ENCODE data around the gene LALBA.
"Not testable (repeated sequence)": the region's sequence is repeated elsewhere in the genome, so short reads cannot be mapped to it uniquely, and the experiment has no call there.

Gene LALBA

GRCh38 chr12:48569946-48570345 is at the start of gene LALBA:
Gene LALBA (minus strand): TSS chr12:48570046. CDS start chr12:48570020, 26 bp downstream.
- DNase-seq: no peak

GRCh38 chr12:48618541-48618940 is 48.7 kb upstream of the LALBA start:
- DNase-seq: peak; percentile 58 to 61

GRCh38 chr12:48615681-48616080 is 45.8 kb upstream of the LALBA start:
- DNase-seq: no peak

- no peak for DNase-seq
Observed at GRCh38 chr12:48613321-48613720, 43.5 kb upstream of the LALBA start.

- DNase-seq: no peak
Observed at GRCh38 chr12:48602192-48602989, 32.5 kb upstream of the LALBA start.

- no peak for DNase-seq
Observed at GRCh38 chr12:48601013-48601756, 31.3 kb upstream of the LALBA start.

GRCh38 chr12:48600552-48600951 is 30.7 kb upstream of the LALBA start:
- no peak for DNase-seq

GRCh38 chr12:48592591-48593086 is 22.8 kb upstream of the LALBA start:
- no peak for DNase-seq

GRCh38 chr12:48586361-48586760 is 16.5 kb upstream of the LALBA start:
- DNase-seq: no peak

- no peak for DNase-seq
Observed at GRCh38 chr12:48583728-48584127, 13.9 kb upstream of the LALBA start.

GRCh38 chr12:48580831-48581230 is 11.0 kb upstream of the LALBA start:
- no peak for DNase-seq

GRCh38 chr12:48572326-48572725 is 2.5 kb upstream of the LALBA start:
- no peak for DNase-seq

GRCh38 chr12:48567731-48568130 is 2.1 kb downstream of the LALBA start:
- no peak for DNase-seq

- no peak for DNase-seq
Observed at GRCh38 chr12:48557919-48558318, 11.9 kb downstream of the LALBA start.

GRCh38 chr12:48556631-48557030 is 13.2 kb downstream of the LALBA start:
- no peak for DNase-seq

GRCh38 chr12:48553666-48554343 is 16.0 kb downstream of the LALBA start:
- not testable (repeated sequence) for DNase-seq

GRCh38 chr12:48551636-48552035 is 18.2 kb downstream of the LALBA start:
- not testable (repeated sequence) for DNase-seq

- DNase-seq: not testable (repeated sequence)
Observed at GRCh38 chr12:48547012-48547411, 22.8 kb downstream of the LALBA start.

GRCh38 chr12:48545833-48546469 is 23.9 kb downstream of the LALBA start:
- DNase-seq: no peak

GRCh38 chr12:48542300-48542928 is 27.4 kb downstream of the LALBA start:
- DNase-seq: peak; percentile 3 to 38

- DNase-seq: no peak
Observed at GRCh38 chr12:48536602-48537001, 33.2 kb downstream of the LALBA start.

- DNase-seq: no peak
Observed at GRCh38 chr12:48532601-48533000, 37.2 kb downstream of the LALBA start.
